ENCODE results near the gene KCNA1.

DNA sequence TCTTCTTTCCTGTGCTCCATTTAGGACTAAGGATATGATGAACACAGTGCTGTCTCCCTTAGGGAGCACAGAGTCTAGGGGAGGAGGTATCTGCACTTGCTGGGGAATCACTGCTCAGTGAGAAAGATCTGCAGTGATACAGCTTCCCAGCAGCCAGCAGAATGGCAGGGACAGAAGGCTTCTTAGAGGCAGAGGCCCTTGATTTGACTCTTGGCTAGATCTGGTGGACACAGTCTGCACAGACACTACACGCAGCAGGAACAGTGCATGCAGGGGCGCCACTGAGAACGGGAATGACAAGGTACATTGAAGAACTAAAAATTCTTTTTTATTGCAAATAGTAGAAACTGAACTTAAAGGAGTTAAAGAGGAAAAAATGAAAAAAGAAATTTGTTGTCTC is 51.6 kb downstream of the KCNA1 start:
- TF ChIP-seq POLR2A (IDR thresholded peaks at IDR 0.05; ENCODE audit: low read depth, low read length) = no peak
- no peak for TF ChIP-seq TAF1 (IDR thresholded peaks at IDR 0.05; ENCODE audit: borderline replicate concordance, low read depth, low read length)
